HepG2 (cell line): ENCODE measurements around the gene ZDHHC16. TPM values are rescaled to one million over a fixed set of nuclear protein-coding genes. Genes with fewer than 3 reads are reported as not detected.

Source experiments
- ARID5B ChIP-seq: IDR thresholded peaks from 2 replicates; pipeline ENCODE4 v1.4.0; 2020; ENCODE audit warnings: mild to moderate bottlenecking, missing genetic modification reagents
- ATF7 ChIP-seq, 2 experiments: fragments of 450-650 bp in 1 of 2; sonication (generic) in 1 of 2; formaldehyde crosslinking in 1 of 2; IDR thresholded peaks; 2 replicates each; pipeline versions ENCODE4 v1.4.0 to v1.6.1; 2016 to 2020; ENCODE audit warnings: antibody characterized with exemption in 1 of 2, mild to moderate bottlenecking in 1 of 2, missing genetic modification reagents in 1 of 2
- KLF6 ChIP-seq: IDR thresholded peaks from 2 replicates; pipeline ENCODE4 v1.8.0; 2016; ENCODE audit warnings: missing biosample characterization, missing genetic modification reagents
- ZNF17 ChIP-seq: sonication (generic); formaldehyde crosslinking; IDR thresholded peaks from 2 replicates; pipeline ENCODE4 v1.5.0; 2020; ENCODE audit warnings: mild to moderate bottlenecking, missing genetic modification reagents
- ZNF367 ChIP-seq: sonication (generic); formaldehyde crosslinking; IDR thresholded peaks from 2 replicates; pipeline ENCODE4 v1.4.0; 2020; ENCODE audit warnings: missing genetic modification reagents, borderline replicate concordance
- ZNF567 ChIP-seq: sonication (generic); formaldehyde crosslinking; IDR thresholded peaks from 2 replicates; pipeline ENCODE4 v1.8.1; 2023; ENCODE audit warnings: mild to moderate bottlenecking, missing genetic modification reagents, borderline replicate concordance
- ZNF574 ChIP-seq: sonication (generic); formaldehyde crosslinking; IDR thresholded peaks from 2 replicates; pipeline ENCODE4 v1.4.0; 2020; ENCODE audit warnings: missing genetic modification reagents
- polyA plus RNA-seq, 8 experiments: library from polyadenylated mRNA; depleted of rRNA in 3 of 8; stranded (reverse) in 7 of 8; unstranded in 1 of 8; fragments of >200 nt; fragmentation: Illumina TruSeq in 4 of 8; extraction: Trizol in 4 of 8; gene quantifications; 2 replicates each; pipeline versions ENCODE4 v1.2.1 to v1.2.3, GENCODE V29; 2011 to 2016; ENCODE audit warnings: low read depth in 4 of 8, missing spikeins in 1 of 8, mixed read lengths in 1 of 8; ENCODE audit not compliant: insufficient read depth in 1 of 8
- total RNA-seq, 5 experiments: library from RNA; depleted of rRNA; stranded (reverse); fragments of >200 nt; fragmentation: Illumina TruSeq; extraction: Trizol; gene quantifications; 2 replicates each; pipeline ENCODE4 v1.2.3, GENCODE V29; 2016; ENCODE audit warnings: low read depth in 1 of 5

ZDHHC16 gene
- total and polyA plus RNA-seq, 2 of the 13 experiments (the other 11 are each of a cell fraction or from before 2014, with no cell fraction given), result 40.8 to 41.8 TPM

- TF ChIP-seq ARID5B, result no peak
- no peak for TF ChIP-seq ZNF574 (CRISPR knock-in tag)
- TF ChIP-seq ZNF367 (CRISPR knock-in tag), result no peak
- no peak for TF ChIP-seq ZNF567 (CRISPR knock-in tag)
- TF ChIP-seq ATF7 (IDR thresholded peaks at IDR 0.05), result no peak
- TF ChIP-seq ATF7 (CRISPR knock-in tag; IDR thresholded peaks at IDR 0.05), result no peak
- no peak for TF ChIP-seq KLF6 (CRISPR knock-in tag)
- TF ChIP-seq ZNF17 (CRISPR knock-in tag), result no peak
These were observed 37.5 kb downstream of the ZDHHC16 start (continued) for GRCh38 chr10:97483506-97483905.
